Adrenal gland (tissue), 12 donors: ENCODE results near the gene LY86. TPM values are rescaled to one million over a fixed set of nuclear protein-coding genes. Genes with fewer than 3 reads are reported as not detected.

Source experiments
- DNase-seq, 7 donors: peaks; one replicate each; pipeline ENCODE4 v3.0.0-alpha.2; 2019 to 2020
- H3K27ac ChIP-seq, 5 donors: fragments of 200-600 bp; sonication (generic) in 4 of 5; 1 replicate in 3 of 5; 2 replicates in 2 of 5; pipeline versions ENCODE4 v1.5.1 to v1.8.0; 2016 to 2020; ENCODE audit warnings: mild to moderate bottlenecking in 1 of 5
- H3K27me3 ChIP-seq: fragments of 200-600 bp; 2 replicates; pipeline ENCODE4 v1.8.0; 2021
- H3K36me3 ChIP-seq, 2 donors: fragments of 200-600 bp; replicated peaks in 1 of 2; 1 replicate in 1 of 2; 2 replicates in 1 of 2; pipeline versions ENCODE4 v1.5.1 to v1.8.0; 2018 to 2022
- H3K4me1 ChIP-seq, 2 donors: fragments of 200-600 bp; replicated peaks in 1 of 2; 1 replicate in 1 of 2; 2 replicates in 1 of 2; pipeline versions ENCODE4 v1.5.1 to v1.8.0; 2018 to 2021
- H3K4me3 ChIP-seq, 4 donors: fragments of 200-600 bp; sonication (generic) in 3 of 4; one replicate each; pipeline ENCODE4 v1.5.1; 2016 to 2018
- H3K9me3 ChIP-seq, 3 donors: fragments of 200-600 bp; sonication (generic) in 1 of 3; replicated peaks in 1 of 3; 1 replicate in 2 of 3; 2 replicates in 1 of 3; pipeline versions ENCODE4 v1.5.1 to v1.8.0; 2016 to 2021
- POLR2A ChIP-seq, 2 donors: fragments of 450-650 bp; IDR thresholded peaks; one replicate each; pipeline ENCODE4 v1.6.1; 2017; ENCODE audit warnings: antibody characterized with exemption in 2 of 2, mild to moderate bottlenecking in 2 of 2, moderate library complexity in 1 of 2
- WGBS, 4 donors: extraction: QIAGEN DNeasy Blood & Tissue Kit in 2 of 4; methylation state at CpG; one replicate each; pipeline versions ENCODE4 v1.1.5 to v1.1.7; 2013 to 2017; 5-methylcytosine and 5-hydroxymethylcytosine counted together
- intact Hi-C, 2 donors: fragments of 100-400 bp; cut with DNase I; formaldehyde crosslinking; loops; one replicate each; pipeline versions ENCODE4 v1.14.1 to v1.15.0; 2022 to 2023
- polyA plus RNA-seq, 3 donors: library from polyadenylated mRNA; stranded (reverse); fragments of 200-250 nt in 2 of 3; fragments of 350-450 nt in 1 of 3; fragmentation: Illumina TruSeq in 1 of 3; extraction: RNeasy Lipid Tissue Mini Kit (QIAGEN cat#74804) in 1 of 3; gene quantifications; one replicate each; pipeline ENCODE4 v1.2.3, GENCODE V29; 2013 to 2014
- total RNA-seq, 9 donors: library from RNA; depleted of rRNA in 4 of 9; stranded (reverse); fragments of >200 nt in 4 of 9; fragments of 120-200 nt in 1 of 9; fragmentation: NEBNext Ultra II Directional in 1 of 9; extraction: Animal tissue kit (Norgen Biotek cat#: 25700) in 1 of 9; gene quantifications; one replicate each; pipeline versions ENCODE4 v1.1.0 to v1.2.4, GENCODE V29; 2013 to 2023
- TF ChIP-seq, protein P1 (sequence below), 6 experiments: fragments of 450-650 bp in 4 of 6; fragments of 200-600 bp in 2 of 6; sonication (generic) in 1 of 6; IDR thresholded peaks; 1 replicate in 5 of 6; 2 replicates in 1 of 6; pipeline versions ENCODE4 v1.5.1 to v1.8.0; 2016 to 2021; ENCODE audit warnings: antibody characterized with exemption in 6 of 6, mild to moderate bottlenecking in 2 of 6, moderate library complexity in 1 of 6
- donor health status: healthy with polysubstance abuse.
- donor health status: Bipolar disorder and iron deficiency.
- donor health status: DM: yes; HTN: yes; CAD: no.
- donor health status: DM: no; HTN: no; CAD: no.
- donor health status: DM: no; HTN: no; CAD: no.
- donor health status: DM: yes; HTN: yes; CAD: no.

Gene LY86
- total and polyA plus RNA-seq, 12 donors, result 0.60 to 25.7 (median 7.1) TPM

DNA sequence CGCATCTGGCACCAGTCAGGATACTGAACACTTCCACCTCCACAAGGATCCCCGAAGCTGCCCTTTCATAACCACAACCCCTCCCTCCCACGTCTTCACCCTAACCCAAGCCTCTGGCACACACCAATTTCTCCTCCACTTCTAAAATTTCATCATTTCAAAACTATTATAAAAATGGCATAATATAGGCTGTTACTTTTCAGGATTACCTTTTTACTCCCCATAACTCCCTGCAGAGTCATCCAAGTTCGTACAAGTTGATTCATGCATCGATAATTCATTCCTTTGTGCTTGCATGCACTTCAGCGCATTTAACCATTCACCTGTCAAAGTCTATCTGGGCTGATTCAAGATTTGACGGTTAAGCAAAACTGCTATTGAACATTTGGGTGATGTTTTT lies 30.6 kb upstream of the LY86 start:
- H3K4me3 ChIP-seq, result no peak overlapping the region
- intact Hi-C loops, result no loop called here
- no peaks in the 10 kb centered on the region for H3K4me1 ChIP-seq
- H3K36me3 ChIP-seq, result no peaks in the 10 kb centered on the region
- DNase-seq, result no peak
- no peaks in the 10 kb centered on the region for H3K9me3 ChIP-seq
- 73 to 77% (median 74%) methylated on average over 7 of the region's 7 CpGs for WGBS, 4 donors
- TF ChIP-seq, protein P1, sequence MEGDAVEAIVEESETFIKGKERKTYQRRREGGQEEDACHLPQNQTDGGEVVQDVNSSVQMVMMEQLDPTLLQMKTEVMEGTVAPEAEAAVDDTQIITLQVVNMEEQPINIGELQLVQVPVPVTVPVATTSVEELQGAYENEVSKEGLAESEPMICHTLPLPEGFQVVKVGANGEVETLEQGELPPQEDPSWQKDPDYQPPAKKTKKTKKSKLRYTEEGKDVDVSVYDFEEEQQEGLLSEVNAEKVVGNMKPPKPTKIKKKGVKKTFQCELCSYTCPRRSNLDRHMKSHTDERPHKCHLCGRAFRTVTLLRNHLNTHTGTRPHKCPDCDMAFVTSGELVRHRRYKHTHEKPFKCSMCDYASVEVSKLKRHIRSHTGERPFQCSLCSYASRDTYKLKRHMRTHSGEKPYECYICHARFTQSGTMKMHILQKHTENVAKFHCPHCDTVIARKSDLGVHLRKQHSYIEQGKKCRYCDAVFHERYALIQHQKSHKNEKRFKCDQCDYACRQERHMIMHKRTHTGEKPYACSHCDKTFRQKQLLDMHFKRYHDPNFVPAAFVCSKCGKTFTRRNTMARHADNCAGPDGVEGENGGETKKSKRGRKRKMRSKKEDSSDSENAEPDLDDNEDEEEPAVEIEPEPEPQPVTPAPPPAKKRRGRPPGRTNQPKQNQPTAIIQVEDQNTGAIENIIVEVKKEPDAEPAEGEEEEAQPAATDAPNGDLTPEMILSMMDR (IDR thresholded peaks at IDR 0.05), result no peak
- TF ChIP-seq POLR2A (IDR thresholded peaks at IDR 0.05), result no peak
- H3K27ac ChIP-seq, result no peak overlapping the region
- H3K27me3 ChIP-seq, result no peaks in the 10 kb centered on the region

DNA sequence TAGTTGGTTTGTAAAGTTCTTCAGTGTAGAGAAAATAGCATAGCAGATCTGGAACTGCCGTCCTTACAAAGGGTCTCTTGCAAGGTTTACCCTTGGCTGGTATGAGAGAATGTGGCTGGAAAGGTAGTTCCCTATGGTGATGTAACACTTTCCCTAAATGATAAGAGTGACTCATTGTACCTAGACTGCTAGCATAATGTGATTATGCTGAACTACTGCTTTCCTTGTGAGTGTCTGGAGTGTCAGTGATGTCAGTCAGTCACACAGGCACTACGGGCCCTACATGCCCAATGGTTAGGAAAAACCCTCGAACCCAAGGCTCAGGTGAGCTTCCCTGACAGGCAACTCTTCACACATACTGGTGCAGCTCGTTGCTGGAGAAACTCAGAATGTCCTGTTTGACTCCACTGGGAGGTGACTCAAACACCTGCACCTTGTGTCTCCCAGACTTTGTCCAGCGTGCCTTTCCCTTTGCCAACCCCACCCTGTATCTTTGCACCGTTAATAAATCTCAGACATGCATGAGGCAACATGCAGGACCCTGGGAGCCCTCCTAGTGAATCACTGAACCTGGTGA lies 28.4 kb upstream of the LY86 start:
- H3K9me3 ChIP-seq, result no peaks in the 10 kb centered on the region
- no peaks in the 10 kb centered on the region for H3K36me3 ChIP-seq
- no peak overlapping the region for H3K27ac ChIP-seq
- WGBS, 4 donors, result 63 to 87% (median 81%) methylated on average over 4 to 6 of the region's 6 CpGs
- no peak for TF ChIP-seq POLR2A (IDR thresholded peaks at IDR 0.05)
- TF ChIP-seq, protein P1 (IDR thresholded peaks at IDR 0.05), result no peak
- H3K4me3 ChIP-seq, result no peak overlapping the region
- DNase-seq, result no peak
- H3K27me3 ChIP-seq, result no peaks in the 10 kb centered on the region
- intact Hi-C loops, result no loop called here
- H3K4me1 ChIP-seq, result no peaks in the 10 kb centered on the region

DNA sequence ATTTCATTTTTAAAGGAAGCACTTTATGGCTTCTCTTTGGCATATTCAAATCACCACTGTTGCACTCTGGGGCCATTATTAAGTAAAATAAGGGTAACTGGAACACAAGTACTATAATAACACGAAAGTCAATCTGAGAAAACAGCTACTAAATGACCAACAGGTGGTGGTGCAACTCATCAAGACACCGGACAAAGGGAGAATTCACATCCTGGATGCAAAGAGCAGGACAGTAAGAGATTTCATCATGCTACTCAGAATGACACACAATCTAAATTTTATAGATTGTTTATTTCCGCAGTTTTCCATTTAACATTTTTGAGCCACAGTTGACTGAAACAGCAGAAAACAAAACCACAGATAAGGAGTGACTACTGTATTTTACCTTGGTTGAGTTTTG lies 27.6 kb upstream of the LY86 start:
- DNase-seq, result no peak
- no peaks in the 10 kb centered on the region for H3K4me1 ChIP-seq
- no peak for TF ChIP-seq POLR2A (IDR thresholded peaks at IDR 0.05)
- TF ChIP-seq, protein P1 (IDR thresholded peaks at IDR 0.05), result no peak
- no peak overlapping the region for H3K4me3 ChIP-seq
- no peak overlapping the region for H3K27ac ChIP-seq
- intact Hi-C loops, result no loop called here
- H3K9me3 ChIP-seq, result no peaks in the 10 kb centered on the region
- no peaks in the 10 kb centered on the region for H3K36me3 ChIP-seq
- H3K27me3 ChIP-seq, result no peaks in the 10 kb centered on the region
- 58 to 74% (median 60%) methylated on average over 3 of the region's 3 CpGs for WGBS, 4 donors

DNA sequence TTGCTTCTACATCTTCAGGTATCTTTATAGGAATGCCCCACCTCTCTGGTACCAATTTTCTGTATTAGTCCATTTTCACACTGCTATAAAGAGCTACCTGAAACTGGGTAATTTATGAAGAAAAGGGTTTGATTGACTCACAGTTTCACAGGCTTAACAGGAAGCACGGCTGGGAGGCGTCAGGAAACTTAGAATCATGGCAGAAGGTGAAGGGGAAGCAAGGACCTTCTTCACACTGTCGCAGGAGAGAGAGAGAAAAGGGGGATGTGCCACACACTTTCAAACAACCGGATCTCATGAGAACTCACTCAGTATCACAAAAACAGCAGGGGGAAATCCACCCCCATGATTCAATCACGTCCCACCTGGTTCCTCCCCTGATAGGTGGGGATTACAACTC lies 24.4 kb upstream of the LY86 start:
- Histone ChIP-seq H3K4me1 (no peaks in the 10 kb centered on the region), H3K4me3 (no peak overlapping the region), H3K36me3 (no peaks in the 10 kb centered on the region), H3K27me3 (no peaks in the 10 kb centered on the region), H3K27ac (no peak overlapping the region), H3K9me3 (no peaks in the 10 kb centered on the region)
- no peak for DNase-seq
- intact Hi-C loops, result no loop called here
- WGBS, 4 donors, result 76 to 89% (median 86%) methylated on average over 5 of the region's 5 CpGs
- TF ChIP-seq, protein P1 (IDR thresholded peaks at IDR 0.05), result no peak
- no peak for TF ChIP-seq POLR2A (IDR thresholded peaks at IDR 0.05)
